Transverse colon (tissue), 4 donors: ENCODE measurements around the gene VEPH1.

Experiments used
- EP300 ChIP-seq: sonication (generic); formaldehyde crosslinking; IDR thresholded peaks from one replicate; pipeline ENCODE4 v1.6.1; 2017; ENCODE audit warnings: antibody characterized with exemption, low read depth
- POLR2A ChIP-seq: fragments of 450-650 bp; IDR thresholded peaks from one replicate; pipeline ENCODE4 v1.6.1; 2016; ENCODE audit warnings: antibody characterized with exemption, mild to moderate bottlenecking, moderate library complexity
- POLR2AphosphoS5 ChIP-seq, 3 donors: sonication (generic); formaldehyde crosslinking; IDR thresholded peaks; one replicate each; pipeline ENCODE4 v1.6.1; 2016; ENCODE audit warnings: antibody characterized with exemption in 3 of 3
- TF ChIP-seq, protein P1 (sequence below), 5 experiments: fragments of 200-600 bp in 3 of 5; fragments of 450-650 bp in 2 of 5; sonication (generic) in 3 of 5; IDR thresholded peaks; 1 replicate in 2 of 5; 2 replicates in 3 of 5; pipeline ENCODE4 v1.5.1; 2016 to 2017; ENCODE audit warnings: antibody characterized with exemption in 5 of 5, inconsistent platforms in 3 of 5, mild to moderate bottlenecking in 2 of 5, moderate library complexity in 1 of 5

DNA sequence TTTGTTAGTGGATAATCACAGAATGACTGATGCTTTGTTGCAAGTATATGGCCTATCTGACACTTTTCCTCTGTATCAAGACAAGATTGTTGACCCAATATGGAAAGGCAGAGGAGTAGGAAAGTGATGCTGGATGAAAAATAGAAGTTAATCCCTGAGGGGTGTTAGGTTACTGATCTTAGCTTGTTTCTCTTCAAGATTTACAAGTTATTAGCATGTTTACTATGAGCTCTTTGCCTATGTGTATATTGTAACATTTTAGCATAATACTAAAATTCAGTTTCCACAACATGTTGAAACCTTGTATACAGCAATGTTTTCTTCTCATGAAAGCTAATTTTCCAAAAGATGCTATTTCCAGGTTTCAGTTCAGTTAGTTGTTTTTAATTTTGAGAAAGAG lies 222.9 kb downstream of the VEPH1 start:
- TF ChIP-seq, protein P1, sequence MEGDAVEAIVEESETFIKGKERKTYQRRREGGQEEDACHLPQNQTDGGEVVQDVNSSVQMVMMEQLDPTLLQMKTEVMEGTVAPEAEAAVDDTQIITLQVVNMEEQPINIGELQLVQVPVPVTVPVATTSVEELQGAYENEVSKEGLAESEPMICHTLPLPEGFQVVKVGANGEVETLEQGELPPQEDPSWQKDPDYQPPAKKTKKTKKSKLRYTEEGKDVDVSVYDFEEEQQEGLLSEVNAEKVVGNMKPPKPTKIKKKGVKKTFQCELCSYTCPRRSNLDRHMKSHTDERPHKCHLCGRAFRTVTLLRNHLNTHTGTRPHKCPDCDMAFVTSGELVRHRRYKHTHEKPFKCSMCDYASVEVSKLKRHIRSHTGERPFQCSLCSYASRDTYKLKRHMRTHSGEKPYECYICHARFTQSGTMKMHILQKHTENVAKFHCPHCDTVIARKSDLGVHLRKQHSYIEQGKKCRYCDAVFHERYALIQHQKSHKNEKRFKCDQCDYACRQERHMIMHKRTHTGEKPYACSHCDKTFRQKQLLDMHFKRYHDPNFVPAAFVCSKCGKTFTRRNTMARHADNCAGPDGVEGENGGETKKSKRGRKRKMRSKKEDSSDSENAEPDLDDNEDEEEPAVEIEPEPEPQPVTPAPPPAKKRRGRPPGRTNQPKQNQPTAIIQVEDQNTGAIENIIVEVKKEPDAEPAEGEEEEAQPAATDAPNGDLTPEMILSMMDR (IDR thresholded peaks at IDR 0.05), result no peak
- TF ChIP-seq POLR2AphosphoS5 (IDR thresholded peaks at IDR 0.05) (no peak), POLR2A (no peak), EP300 (no peak)
